NCI-H345 (cell line): ENCODE results near the gene SCNN1B.
"Not testable (repeated sequence)": the region's sequence is repeated elsewhere in the genome, so short reads cannot be mapped to it uniquely, and the experiment has no call there.

Source experiments
- DNase-seq: peaks from one replicate; lab custom pipeline; 2025; lab: John Stamatoyannopoulos, UW

SCNN1B gene

GRCh38 chr16:23355106-23355670 lies 53.1 kb downstream of the SCNN1B start:
- DNase-seq = no peak

GRCh38 chr16:23356941-23357340 lies 54.8 kb downstream of the SCNN1B start:
- no peak for DNase-seq

DNA sequence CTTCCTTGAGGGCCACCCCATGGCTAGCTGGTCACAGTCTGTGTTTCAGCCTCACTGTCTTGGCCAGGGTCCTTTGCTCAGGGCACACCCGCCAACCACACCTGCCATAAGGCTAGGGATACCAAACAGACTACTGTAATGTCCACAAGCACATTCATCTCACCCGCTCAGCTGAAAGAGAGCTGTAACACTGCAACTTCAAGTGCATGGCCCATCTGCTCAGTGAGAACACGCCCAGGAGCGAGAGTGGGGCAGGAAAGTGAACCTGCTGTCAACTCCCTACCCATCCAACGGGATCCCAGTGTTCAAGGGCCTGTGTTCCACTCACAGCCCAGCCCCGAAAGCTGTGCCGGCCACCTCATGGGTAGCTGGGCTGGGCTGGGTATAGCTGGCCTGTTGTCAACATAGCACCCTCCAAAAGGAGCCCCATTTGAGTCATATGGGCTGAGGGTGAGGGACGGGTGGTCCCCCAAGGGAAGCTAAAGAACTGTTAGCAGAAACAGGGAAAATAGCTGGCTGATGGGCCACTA lies 55.7 kb downstream of the SCNN1B start:
- DNase-seq = no peak

- DNase-seq = no peak
These were observed 57.1 kb downstream of the SCNN1B start for GRCh38 chr16:23359092-23359760.

DNA sequence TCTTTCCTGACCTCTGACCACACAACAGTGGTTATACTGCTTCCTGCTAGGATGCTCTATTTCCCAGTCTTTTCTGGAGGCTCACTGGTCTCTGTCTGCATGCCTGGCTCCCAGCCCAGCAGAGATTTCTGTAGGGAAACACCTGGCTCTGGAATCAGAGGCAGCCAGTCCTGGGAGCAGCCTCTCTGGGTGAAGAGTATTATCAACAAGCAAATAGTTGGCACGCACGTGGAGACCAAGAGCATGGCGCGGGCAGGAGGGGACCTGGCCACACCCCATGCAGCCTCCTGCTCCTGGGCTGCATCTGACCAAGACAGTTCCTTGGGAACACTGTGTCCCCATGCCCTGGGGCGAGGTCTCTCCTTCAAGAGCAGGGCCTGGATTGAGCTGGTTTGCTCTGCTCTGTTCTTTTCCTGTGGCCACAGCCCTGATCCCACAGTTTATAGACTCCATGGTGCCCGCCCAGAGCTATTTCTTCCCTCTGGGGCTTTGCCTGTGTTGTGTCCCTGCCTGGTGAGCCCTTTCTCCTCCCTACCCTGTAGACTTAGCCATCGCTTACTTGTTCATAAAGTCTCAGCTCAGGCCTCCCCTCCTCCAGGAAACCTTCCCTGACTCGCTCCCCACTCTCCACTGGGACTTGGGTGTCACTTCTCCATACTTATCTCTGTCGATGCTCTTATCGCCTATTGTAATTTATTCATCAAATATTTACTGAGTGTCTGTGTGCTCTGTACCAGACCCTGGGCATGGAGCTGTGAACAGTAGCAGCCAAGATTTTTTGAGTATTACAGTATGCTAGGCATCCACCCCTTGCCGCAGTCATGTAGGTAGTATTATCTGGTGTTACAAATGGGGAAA lies 60.6 kb downstream of the SCNN1B start:
- DNase-seq = peak; percentile 67

DNA sequence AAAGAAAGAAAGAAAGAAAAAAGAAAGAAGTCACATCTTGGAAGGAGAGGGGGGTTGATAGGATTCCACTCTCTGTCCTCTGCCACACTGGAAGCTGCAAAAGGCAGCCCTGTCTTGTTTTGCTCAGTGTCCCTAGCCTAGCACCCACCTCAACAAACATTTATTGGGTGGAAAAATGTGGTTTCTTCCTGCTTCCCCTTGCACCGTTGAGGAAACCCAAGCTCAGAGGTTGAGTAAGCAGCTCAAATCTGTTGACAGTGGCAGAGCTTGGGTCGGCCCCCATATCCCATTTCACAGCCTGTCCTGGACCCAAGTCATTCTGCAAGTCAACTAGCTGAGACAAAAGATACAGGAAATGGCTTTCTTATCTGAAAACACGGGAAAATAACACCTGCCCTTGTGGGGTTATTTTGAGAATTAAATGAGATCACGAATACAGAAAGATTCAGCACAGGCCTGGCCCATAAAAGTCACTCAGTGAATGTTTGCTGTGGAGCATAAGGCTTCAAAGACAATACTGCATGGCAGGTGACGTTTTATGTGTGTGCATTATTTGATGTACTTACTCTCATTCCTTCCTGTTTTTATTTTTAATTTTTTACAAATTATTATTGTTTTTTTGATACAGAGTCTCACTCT lies 63.6 kb downstream of the SCNN1B start:
- DNase-seq = no peak

GRCh38 chr16:23366341-23366740 lies 64.2 kb downstream of the SCNN1B start:
- DNase-seq = not testable (repeated sequence)

- DNase-seq = no peak
These were observed 65.5 kb downstream of the SCNN1B start for GRCh38 chr16:23367564-23367963.

DNA sequence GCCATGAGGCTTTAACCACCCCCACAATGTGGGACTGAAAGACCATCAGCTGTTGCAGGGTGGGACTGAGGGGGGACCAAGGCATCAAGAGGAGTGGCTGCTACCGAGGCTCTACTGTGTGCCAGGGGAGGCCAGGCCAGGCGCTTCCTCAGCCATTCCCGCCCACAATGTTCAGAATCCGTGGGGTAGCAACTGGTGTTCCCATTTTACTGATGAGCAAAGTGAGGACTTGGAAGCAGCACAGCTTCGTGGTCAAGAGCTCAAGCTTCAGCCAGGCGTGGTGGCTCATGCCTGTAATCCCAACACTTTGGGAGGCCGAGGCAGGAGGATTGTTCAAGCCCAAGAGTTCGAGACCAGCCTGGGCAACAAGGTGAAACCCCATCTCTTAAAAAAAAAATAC lies 65.9 kb downstream of the SCNN1B start:
- no peak for DNase-seq

- no peak for DNase-seq
These were observed 66.4 kb downstream of the SCNN1B start for GRCh38 chr16:23368469-23368868.

- no peak for DNase-seq
These were observed 67.3 kb downstream of the SCNN1B start for GRCh38 chr16:23369416-23369815.

- DNase-seq = no peak
These were observed 69.3 kb downstream of the SCNN1B start for GRCh38 chr16:23371368-23371767.

GRCh38 chr16:23373436-23374219 lies 71.5 kb downstream of the SCNN1B start:
- no peak for DNase-seq

- DNase-seq = no peak
These were observed 72.8 kb downstream of the SCNN1B start for GRCh38 chr16:23374721-23375510.

GRCh38 chr16:23375643-23376042 lies 73.5 kb downstream of the SCNN1B start:
- no peak for DNase-seq

GRCh38 chr16:23377071-23377931 lies 75.2 kb downstream of the SCNN1B start:
- no peak for DNase-seq

GRCh38 chr16:23378256-23378655 lies 76.2 kb downstream of the SCNN1B start:
- DNase-seq = no peak

- DNase-seq = no peak
These were observed 76.8 kb downstream of the SCNN1B start for GRCh38 chr16:23378921-23379320.

- DNase-seq = no peak
These were observed 77.6 kb downstream of the SCNN1B start for GRCh38 chr16:23379707-23380106.

- no peak for DNase-seq
These were observed 78.4 kb downstream of the SCNN1B start for GRCh38 chr16:23380501-23380951.
